T1000 (cell line): ENCODE results near the gene OPRPN.

ENCODE experiments used
- DNase-seq: peaks from one replicate; lab custom pipeline; 2025; ENCODE audit warnings: mixed read lengths; lab: John Stamatoyannopoulos, UW

The OPRPN gene, protein sequence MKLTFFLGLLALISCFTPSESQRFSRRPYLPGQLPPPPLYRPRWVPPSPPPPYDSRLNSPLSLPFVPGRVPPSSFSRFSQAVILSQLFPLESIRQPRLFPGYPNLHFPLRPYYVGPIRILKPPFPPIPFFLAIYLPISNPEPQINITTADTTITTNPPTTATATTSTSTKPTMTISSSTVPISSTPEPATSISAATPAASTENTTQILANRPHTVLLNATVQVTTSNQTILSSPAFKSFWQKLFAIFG

DNA sequence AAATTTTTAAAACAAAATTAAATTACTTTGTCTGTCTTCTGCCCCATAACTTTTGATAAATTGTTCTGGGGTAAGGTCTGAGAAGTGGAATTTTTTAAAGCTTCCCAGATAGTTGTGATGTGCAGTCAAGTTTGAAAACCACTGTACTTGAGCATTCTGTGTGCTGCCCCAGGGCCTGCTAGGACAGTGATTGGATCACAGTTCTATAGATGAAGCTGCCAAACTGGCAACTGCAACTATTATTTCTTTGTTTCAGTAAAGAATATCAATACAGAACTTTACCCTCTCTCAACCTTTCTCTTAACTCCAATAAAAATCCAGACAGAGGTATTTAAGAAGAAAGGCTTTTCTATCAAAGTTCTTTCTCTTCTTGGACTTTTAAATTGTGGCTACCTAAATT, at the start of gene OPRPN:
OPRPN (plus strand) TSS at position 361 of the 400 bp plus-strand sequence. CDS start 1,346 bp downstream, outside the sequence.
- DNase-seq = no peak

DNA sequence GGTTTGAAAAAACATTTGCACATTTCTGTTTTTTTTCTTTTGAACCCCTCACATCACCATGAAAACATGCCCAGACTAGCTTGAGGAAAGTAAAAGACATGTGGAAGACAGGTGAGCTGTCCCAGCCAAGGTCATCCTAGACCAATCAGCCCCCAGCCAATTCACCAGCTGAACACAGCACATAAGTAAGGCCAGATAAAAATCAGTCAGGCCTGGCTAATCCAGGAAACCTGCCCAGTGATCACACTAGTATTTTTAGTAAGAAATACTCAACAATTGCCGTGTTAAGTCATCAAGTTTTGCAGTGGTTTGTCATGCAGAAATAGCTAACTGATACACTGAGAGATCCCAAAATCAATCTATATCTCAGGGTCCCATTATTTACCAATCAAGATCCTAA, 41.6 kb upstream of the OPRPN start:
- no peak for DNase-seq

DNA sequence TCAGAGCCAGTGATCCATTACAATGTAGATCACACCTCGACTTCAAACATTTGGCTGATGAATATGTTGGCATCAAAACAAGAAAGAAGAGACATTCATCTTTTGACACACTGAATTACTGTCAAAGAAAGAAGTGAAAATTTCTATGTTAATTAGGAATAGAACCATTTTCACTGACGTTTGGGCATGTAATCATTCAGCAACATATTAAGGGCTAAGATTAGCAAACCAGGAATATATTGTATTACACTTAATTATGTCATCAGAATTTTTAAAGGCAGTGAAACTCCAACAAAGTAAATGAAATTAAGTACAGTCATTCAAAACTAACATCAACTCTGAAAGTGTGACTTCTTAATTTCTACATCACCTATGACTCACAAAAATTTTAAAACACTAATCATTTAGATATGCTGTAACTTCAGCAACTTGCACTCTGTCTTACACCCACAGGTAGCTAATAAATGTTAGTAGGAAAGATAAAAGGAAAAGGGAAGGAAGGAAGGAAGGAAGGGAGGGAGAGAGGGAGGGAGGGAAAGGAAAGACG, 38.6 kb upstream of the OPRPN start:
- no peak for DNase-seq

DNA sequence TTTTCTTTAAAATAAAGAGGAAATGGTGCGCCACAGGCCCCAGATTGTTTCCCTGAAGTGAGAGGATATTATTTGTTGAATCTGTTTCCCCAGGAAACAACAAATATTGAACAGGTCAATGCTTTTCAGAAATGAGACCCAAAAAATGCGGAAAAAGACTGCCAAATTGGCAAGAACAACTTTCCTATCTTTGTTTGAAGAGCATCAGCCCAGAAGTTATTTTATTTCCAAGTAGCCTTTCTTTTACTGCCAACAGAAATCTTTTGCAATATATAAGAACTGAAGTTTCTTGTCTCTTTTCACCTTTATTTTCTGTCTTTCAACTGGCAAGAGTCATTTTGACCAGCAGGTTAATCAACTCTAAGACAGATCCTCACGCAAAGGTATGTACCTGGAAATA, 37.3 kb upstream of the OPRPN start, which contains the start of gene SMR3A:
SMR3A (plus strand) TSS at position 301 of the 400 bp plus-strand sequence. CDS start 1,356 bp downstream, outside the sequence.
- no peak for DNase-seq

DNA sequence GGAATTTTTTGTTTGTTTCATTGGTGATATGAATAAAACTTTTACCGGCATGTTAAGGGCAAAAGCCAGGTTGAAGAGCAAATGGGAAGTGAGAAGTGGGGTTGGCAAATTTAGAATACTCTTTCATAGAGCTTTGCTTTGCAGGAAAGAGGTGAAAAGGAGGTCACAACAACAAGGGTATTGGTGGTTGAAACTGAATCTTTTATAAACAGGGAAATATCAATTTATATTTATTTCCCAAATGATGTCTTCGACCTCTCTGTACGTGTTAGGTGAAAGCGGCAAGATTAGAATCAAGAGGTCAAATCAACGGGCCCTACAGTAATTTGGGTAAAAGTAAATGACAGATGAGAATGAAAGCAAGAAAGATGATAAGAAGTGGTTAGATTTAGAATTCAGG, 33.7 kb upstream of the OPRPN start:
- DNase-seq = no peak

DNA sequence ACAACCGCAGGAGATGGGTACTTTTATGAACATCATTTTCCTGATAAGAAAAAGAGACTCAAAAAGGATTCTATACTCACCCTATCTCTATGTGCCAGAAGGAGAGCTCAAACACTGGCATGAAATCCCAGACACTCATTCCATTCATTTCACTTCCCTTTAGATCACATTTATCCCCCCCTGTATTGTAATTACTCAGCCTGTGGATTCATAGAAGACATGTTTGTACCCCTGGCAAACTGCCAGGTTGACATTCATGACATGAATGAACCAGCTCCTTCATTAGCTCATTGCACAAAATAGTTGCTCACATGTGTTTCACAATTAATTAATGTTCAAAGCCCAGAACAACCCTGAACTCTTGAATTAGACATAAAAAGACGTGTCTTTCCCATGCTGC, 32.3 kb upstream of the OPRPN start:
- DNase-seq = no peak

DNA sequence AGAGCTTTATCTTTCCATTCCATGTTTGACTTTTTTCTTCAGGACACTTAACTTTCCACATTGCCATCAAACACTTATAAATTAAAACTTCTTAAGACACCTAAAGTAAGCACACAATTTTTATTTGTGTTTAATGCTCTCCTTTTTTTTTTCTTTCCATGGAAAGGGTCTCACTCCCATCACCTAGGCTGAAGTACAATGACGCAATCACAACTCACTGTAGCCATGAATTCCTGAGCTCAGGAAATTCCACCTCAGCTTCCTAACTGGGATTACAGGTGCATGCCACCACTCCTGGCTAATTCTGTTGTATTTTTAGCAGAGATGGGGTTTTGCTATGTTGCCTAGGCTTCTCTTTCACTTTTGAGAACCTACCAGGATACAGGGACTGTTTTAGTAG, 29.9 kb upstream of the OPRPN start:
- no peak for DNase-seq

DNA sequence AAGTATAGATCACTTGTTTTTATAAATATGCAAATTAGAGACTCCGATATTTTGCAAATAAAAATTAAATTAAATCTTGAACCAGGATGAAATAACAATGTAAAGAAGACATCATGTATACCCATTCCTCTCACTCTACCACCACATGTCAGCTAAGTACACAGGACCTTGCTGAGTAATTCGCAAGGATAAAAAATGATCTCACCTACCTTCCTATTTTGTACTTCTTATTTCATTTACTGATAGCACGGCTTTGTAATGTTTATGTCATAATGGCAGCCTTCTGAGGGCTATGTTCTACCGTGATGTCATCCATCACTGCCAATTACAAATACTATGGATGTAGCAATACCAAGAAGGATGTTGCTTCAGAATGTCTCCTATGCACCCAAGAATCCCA, 25.8 kb upstream of the OPRPN start:
- no peak for DNase-seq

DNA sequence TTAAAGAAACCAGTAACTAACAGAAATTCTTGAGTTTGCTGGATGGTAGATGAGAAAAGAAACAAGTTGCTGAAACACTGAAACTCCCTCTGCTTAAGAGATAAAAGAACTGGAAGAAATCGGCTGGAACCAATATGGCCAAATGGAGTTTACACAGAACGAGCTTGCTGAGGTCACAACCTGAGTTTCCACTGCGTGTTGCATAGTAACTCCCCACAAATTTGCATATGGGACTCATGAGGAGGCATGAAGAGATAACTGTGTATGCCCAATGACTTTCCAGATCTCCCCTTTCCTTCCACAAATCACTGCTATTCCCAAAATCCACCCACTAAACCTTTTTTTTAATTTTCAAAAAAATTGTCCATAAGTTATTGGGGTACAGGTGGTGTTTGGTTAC, 25.0 kb upstream of the OPRPN start:
- DNase-seq = no peak

DNA sequence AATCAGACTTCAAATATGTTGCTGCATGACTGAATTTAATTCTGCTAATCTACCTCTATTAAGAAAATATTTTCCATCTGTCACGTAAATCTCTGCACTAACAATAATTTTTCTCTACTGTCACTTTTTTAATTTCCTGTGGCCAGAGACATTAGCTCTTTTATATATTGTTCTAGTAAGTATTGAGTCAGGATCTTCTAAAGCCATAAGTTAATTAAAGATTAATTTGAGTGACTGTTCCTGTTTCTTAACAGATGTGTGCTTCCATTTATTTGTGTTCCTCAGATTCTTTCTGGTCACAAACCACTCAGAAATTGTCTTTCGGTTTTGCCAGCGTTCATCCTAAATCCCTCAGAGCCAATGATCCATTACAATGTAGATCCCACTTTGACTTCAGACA, 17.2 kb upstream of the OPRPN start:
- DNase-seq = no peak

DNA sequence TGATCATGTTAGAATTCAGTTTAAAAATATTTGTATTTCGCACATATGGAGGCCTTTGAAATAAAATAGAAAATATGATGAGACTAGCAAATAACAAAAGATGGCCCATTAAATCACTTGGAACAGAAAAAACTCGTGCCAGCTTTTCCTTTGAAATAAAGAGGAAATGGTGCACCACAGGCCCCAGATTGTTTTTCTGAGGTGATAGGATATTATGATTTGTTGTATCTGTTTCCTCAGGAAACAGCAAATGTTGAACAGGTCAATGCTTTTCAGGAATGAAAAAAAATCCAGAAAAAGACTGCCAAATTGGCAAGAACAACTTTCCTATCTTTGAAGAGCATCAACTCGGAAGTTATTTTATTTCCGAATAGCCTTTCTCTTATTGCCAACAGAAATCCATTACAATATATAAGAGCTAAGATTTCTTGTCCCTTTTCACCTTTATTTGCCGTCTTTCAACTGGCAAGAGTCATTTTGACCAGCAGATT, 15.0 kb upstream of the OPRPN start, which contains the start of gene SMR3B:
SMR3B (plus strand) TSS at position 441 of the 491 bp plus-strand sequence. CDS start 1,380 bp downstream, outside the sequence.
- DNase-seq = no peak

DNA sequence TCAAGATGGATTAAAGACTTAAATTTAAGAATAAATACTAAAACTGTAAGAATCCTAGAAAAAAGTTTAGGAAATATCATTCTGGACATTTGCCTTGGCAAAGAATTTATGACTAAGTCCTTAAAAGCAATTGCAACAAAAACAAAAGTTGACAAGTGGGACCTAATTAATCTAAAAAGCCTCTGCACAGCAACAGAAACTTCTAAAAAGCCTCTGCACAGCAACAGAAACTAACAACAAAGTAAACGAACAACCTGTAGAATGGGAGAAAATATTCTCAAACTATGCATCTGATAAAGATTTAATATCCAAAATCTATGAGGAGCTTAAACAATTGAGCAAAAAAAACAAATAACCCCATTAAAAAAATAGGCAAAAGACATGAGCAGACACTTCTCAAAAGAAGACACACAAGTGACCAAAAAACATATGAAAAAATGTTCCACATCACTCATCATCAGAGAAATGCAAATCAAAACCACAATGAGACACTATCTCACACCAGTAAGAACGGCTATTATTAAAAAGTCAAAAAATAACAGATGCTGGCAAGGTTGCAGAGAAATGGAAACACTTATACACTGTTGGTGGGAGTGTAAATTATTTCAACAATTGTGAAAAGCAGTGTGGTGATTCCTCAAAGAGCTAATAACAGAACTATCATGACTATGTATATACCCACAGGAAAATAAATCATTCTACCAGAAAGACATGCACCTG, 5.5 kb upstream of the OPRPN start:
- no peak for DNase-seq

DNA sequence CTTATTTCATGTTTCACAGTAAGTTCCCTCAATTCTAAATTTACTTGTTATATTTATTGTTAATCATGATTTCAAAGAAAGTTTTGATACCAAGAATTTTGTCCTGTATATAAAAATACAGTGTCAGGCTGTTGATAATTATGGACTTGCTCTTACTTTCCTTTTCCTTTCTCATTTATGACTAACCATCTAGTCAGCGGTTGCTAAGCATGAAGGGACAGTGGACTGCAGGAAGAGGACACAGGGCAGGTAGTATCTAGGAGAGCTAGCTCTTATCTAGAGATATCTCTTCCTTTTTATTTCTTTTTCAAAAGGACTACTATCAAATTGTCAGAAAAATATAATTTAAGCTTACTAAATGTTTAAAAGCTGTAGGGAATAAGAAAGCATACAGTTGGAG, 1.6 kb downstream of the OPRPN start:
- DNase-seq = no peak

DNA sequence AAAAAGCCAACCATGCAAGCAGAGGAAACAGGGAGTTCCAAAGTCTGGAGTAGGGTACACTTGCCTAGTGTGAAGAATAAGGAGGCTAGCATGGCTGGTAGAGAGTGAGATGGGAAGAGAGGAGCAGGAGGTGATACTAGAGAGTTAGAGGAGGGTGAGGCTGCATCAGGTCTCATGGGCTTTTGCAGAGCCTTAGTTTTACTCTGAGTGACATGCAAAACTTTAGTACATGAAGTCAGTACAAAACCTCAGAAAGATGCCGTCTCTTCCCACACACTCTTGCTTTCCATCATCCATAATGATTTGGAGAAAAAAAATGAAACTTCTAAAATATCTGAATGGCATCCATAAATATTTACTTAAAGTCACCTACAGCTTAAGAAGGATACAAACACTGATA, 5.0 kb downstream of the OPRPN start:
- no peak for DNase-seq

DNA sequence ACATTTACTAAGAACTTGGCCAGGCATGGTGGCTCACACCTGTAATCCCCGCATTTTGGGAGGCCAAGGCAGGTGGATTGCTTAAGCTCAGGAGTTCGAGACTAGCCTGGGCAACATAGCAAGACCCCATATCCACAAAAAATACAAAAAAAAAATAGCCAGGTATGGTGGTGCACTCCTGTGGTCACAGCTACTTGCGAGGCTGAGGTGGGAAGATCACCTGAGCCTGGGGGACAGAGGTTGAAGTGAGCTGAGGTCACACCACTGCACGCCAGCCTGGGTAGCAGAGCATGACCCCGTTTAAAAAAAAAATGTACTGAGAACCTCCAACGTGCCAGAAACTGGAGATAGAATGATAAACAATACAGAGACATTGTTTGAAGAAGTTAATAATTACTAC, 8.0 kb downstream of the OPRPN start:
- no peak for DNase-seq

DNA sequence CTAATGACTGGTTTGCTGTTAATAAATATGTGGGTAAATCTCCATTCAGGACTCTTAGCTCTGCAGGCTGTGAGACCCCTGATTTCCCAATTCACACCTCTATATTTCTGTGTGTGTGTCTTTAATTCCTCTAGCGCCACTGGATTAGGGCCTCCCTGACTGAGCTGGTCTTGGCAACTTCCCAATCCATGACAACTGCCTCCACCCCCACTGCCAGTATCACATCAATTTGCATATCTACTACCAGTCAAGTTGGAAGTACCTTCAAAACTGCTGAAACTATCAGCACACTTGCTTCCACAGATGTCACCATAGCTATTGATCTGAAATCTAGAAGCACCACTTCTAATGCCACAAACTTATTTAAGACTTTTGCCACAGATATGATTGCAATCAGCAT, 27.6 kb downstream of the OPRPN start:
- no peak for DNase-seq

DNA sequence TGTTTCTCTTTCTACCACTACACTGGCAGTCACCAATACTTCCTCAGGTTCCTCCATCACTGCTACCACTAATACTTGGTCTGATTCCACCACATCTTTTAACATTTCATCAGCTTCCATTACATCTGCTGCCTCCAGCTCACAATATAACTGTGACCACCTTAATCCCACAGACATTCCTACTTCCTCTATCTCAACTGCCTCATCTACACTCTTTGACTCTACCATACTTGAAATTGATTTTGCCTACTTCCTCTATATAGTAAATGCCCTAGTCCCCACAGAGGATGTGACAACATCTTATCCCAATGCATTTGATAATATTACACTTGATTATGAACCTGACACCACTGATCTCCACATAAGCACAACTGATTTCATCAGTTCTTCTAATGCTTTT, 29.0 kb downstream of the OPRPN start:
- DNase-seq = no peak

DNA sequence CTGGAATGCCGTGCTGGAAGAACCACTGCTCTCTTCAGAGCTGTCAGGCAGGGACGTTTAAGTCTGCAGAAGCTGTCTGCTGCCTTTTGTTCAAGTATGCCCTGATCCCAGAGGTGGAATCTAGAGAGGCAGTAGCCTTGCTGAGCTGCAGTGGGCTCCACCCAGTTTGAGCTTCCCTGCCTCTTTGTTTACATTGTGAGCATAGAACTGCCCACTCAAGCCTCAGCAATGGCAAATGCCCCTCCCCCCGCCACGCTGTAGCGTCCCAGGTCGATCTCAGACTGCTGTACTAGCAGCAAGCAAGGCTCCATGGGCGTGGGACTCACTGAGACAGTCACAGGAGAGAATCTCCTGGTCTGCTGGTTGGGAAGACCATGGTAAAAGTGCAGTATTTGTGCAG, 39.5 kb downstream of the OPRPN start:
- no peak for DNase-seq

DNA sequence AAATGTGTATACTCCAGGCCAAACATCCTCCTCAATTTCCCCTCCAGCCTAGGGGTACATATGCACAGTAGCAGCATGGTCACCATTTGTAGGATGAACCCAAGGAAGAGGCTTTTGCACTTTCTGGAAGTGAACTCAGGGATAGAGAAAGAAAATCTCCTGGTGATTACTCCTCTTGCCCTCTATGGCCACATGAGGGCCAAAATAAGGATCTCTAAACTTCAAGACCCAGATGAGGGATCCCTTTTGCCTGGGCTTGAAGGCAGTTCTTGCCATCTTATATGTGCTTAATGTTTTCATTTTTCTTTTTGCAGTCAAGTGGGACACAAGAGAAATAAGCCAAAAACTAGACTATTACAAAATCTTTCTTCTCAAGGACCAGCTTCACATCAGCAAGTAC, 44.7 kb downstream of the OPRPN start:
- no peak for DNase-seq

DNA sequence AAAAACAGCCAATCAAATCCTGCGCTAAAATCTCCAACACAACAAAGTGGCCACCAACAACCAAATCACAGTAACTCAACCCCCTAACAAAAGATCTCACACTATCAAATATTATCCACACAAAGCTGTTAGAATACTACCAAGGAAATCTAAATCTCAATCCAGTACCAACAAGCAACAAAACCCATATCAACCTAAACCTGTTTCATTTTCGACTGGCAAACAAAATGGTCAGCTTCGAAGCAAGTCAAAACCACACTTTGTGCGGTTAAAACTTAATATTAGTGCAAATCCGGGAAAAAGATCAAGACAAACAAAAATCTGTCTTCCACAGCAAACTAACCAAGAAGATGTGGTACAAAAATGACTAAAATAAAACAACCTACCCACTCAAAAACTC, 45.6 kb downstream of the OPRPN start:
- no peak for DNase-seq

DNA sequence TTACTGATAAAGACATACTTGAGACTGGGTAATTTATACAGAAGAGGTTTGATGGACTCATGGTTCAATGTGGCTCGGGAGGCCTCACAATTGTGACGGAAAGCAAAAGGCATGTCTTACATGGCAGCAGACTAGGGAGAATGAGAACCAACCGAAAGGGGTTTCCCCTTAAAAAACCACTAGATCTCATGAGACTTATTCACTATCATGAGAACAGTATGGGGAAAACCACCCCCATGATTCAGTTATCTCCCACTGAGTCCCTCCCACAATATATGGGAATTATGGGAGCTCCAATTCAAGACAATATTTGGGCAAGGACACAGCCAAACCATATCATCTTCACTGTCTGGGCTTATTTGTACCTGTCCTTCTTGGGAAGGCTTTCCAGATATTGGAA, 51.5 kb downstream of the OPRPN start:
- DNase-seq = no peak

DNA sequence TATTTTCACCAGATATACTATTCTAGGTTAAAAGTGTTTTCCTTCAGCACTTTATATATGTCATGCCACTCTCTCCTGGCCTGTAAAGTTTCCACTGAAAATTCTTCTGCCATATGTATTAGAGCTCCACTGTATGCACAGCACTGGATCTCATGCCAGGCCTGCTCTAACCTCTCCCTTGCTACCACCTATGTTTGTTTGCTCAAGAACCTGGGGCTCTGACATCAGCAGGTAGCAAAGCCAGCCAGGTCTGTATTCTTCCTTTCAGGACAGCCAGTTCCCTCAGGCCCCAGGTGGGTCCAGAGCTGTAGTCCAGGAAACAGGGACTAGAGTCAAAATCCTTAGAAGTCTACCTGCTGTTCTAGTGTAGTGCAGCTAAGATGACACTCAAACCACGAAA, 55.2 kb downstream of the OPRPN start:
- DNase-seq = no peak
